Stimulated activated CD4-positive, alpha-beta T cell treated with anti-CD3 and anti-CD28 coated beads, TNF-alpha, amount 100 ng/mL, for 48 hours (primary cell): ENCODE measurements around the gene LDLRAP1.

Source experiments
- DNase-seq, 3 donors: peaks; one replicate each; pipeline ENCODE4 v3.0.0-alpha.2; 2020; ENCODE audit warnings: low read depth in 3 of 3

Gene LDLRAP1

DNA sequence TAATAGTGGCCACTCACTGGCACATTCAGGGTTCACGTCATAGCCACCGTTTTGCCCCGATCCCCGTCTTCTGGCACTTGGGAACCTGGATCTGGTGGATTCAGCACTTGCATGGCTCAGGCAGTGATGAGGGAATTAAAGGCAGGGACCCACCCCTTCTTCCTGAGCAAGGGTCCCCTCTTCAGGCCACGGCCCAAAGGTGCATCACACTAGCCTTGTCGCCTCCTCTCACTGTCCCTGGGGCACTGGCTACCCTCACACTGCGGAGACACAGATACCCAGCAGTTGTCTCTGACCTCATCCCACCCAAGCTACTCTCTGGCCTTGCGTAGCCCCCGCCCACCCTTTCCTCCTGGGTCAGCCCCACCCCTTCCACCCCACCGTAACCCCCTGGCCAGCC is 19.9 kb upstream of the LDLRAP1 start:
- no peak for DNase-seq

DNA sequence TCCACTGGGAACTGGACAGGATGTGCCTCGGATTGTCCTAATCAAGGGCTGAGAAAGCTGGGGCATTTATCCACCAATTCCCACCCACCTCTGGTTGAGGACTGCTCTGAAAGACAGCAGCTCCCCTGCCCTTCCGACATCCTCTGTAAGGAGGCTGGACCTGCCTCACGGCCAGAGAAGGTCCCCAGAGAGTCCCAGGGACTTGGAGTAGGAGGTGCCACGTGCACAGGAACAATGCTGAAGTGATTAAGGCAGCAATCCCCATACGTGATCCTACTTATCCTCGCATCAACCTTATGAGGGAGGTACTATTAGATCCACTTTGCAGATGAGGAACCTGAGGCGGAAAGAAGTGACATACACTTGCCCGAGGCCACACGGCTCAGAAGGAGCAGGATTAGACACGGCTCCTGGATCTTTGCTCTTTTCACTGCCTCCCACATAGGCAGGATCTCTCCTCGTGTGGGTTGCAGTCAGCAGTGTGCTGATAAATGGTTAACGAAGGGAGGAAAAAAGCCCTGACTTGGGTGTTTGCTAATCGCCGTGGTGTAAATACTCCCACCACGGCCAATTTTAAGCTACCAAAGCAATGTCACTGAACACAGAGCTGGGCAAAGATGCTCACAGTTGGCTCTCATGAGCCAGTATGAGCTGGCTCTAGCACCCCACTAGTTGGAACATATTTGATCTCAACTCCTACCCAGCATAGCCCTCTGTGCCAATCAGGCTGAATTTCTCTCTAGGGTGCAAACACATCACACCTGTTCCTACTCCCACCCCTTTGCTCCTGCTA is 18.6 kb upstream of the LDLRAP1 start:
- no peak for DNase-seq

DNA sequence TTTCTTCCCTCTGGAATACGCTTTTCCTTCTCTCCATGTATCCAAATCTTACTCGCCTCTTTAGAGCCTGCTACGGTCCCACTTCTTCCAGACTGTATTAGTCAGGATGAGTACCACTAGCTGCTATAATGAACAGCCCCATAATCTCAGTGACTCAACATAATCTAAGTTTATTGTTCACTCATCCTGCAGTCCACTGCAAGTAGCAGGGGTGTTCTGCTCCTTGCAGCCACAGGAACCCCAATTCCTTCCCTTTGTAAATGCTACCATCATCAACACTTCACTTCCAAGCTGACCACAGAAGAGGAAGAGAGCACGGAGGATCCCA is 18.1 kb upstream of the LDLRAP1 start:
- no peak for DNase-seq

DNA sequence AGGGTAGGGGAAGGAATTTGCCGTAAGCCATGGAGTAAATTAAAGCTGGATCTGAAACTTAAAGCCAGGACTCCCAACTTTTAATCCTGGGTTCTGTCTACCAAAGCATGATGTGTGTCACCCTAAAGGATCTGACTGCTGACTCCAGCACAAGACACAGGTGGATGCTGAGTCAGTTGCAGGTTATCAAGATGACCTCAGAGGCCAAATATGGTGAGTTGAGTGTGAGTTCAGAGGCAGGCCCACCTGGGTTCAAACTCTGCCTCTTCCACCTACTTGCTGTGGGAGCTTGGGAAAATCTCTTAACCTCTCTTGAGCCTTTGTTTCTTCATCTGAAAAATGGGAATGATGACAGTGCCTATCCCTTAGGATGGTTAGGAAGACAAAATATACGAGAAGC is 16.7 kb upstream of the LDLRAP1 start:
- DNase-seq: no peak

DNA sequence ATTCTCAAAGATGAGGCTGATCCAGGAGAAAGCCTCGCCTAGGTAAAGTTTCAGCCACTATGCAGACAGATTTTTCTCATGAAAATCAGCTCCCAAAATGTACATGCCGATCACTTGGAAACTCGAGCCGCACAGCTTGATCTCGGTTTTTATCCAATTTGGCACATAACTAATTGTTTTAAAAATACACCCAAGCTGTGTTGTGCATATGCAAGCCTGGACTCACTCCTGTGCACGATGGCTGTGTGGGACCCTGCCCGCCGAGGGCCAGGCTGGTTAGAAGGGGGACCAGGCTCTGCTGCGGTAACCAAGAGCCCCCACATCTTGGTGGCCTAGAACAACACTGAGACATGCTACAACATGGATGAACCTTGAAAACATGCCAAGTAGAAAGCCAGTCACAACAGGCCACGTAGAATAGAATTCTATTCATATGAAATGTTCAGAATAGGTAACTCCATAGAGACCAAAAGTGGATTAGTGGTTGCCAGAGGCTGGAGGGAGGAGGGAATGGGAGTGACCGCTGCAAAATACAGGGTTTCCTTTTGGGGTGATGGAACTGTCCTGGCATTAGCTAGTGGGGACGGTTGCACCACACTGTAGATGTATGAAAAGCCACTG is 16.1 kb upstream of the LDLRAP1 start:
- no peak for DNase-seq

DNA sequence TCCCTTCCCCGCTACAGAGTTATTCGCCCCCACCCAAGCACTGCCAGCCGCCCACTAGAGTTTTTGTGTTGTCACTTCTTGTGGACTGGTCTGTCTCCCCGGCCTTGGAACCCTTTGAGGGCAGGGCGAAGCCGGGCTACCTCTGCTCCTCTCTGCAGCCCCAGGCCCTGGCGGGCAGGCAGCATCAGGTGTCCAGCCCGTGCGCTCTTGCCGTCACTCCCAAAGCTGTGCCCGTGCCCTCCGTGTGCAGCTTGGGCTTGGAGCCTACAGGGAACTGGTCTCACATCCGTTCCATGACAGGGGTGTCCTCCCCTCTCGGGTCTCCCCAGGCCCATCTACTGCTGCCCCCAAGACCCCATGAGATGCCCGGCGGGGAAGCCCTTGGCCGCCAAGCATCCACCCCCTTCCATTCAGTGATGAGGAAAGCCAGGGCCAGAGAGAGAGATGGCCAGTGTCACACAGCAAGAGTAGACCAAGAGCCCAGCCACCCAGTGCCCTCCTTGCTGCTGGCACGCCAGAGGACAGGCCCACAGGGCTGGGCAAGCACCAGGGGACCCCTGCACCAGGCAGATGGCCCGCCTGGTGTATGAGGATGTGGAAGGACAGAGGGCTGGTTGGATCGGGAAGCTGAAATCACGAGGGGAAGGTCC is 15.3 kb upstream of the LDLRAP1 start:
- DNase-seq: no peak

DNA sequence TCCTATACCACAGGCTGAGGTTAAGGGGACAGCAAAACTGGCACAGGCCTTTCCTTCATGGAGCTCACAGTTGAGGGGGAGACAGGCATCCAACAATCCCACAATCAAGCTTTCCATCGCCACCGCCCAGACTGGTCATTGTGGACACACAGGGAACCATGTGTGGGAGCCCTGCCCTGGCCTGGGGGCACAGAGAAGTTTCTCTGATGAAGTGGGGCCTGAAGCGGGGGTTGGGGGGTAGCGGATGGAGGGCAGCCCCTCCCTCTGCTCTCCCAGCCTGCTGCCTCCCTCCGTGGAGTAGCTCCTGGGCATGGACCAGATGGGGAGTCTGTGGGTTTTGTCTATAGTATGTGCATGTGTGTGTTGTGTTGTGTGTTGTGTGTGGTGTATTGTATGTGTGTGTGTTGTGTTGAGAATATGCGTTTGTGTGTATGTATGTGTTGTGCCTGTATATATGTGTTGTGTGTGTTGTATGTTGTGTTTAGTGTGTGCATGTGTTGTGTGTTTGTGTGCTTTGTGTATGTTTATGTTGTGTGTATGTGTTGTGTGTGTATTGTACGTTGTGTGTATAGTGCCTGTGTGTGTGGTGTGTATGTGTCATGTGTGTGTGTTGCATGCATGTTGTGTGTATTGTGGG is 14.4 kb upstream of the LDLRAP1 start:
- no peak for DNase-seq

DNA sequence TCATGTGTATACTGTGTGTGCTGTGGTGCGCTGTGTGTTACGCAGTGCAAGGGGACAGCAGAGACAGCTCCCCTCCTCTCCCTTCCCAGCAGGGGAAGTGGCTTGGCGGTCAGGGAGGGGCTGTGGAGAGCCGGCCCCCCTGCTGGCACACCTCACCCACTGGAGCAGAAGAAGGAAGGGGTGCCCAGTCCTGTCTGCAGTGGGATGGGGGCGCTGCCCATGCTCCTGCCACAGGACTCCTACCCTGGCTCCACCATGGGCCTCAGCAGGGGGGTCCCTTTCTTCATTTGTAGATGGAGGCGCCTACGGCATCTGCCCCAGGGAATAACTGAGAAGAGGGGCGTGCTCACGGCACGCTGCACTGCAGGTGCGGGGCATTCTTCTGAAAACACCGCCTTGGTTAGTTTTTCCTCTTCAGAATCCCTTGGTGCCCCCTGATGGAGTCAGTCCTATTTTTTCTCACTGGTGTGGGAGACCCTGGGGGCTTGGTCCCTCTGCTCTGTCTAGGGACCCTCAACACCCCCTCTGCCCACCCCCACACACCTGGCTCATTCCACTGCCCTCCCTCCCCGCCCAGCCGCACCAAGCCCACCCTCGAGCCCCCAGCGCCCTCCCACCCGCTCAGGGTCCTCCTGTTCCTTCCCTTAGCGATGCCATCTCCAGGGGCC is 13.8 kb upstream of the LDLRAP1 start:
- DNase-seq: no peak

DNA sequence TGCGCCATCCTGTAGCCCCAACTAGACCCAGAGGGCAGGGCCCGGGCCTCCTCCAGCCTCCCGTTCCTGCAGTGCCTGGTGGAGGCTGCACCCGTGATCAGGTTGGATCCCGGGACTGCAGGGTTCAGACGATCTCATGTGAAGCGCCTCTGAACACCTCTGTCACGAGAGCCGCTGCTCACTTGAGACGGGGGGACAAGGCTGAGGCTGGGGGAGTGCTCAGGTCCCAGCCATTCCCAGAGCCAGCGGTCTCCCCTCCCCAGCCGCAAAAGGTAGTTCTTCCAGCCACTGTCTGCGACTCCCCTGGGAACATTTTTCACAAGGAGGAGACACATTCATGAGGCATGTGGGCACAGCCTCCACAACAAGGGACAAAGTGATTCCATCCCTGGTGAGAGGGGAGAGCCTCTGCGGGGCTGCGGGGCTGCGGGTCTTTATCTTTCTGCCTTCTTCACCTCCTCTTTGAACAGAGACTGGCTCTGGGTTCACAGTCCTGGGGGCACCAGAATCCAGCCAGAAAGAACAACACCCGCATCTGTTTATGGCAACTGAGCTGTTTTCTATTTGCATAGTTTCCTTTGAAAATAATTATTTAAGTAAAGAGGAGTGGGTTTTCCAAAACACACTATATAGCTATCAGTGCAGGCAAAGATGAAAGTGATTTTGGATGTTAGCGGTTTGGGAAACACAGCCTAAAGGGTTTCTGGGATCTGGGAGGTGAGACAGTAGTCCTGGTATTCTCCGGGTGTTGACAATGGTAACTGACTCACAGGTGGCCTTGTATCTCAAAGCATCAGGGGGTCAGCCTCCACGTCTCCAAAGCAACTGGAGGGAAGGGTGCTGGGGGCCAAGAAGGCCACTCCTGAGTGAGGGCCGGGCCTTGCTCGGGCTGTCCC is 13.0 kb upstream of the LDLRAP1 start:
- no peak for DNase-seq

DNA sequence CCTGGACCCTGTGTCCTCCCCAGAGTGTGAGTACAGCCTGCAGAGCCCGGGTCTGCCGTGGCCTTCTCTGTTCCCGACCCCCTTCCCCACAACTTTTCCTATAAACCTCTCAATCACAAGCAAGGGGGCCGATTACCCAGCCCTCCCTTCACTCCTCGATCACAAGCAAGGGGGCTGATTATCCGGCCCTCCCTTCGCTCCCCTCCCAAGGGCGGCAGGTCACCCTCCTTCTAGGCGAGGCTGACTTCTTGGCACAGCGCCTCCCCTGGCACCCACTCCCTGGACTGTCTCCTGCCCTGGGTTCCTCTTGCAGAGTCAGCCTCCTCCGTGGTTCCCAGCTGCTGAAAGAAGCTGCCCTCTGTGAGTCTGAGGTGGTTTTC is 12.3 kb upstream of the LDLRAP1 start:
- no peak for DNase-seq

DNA sequence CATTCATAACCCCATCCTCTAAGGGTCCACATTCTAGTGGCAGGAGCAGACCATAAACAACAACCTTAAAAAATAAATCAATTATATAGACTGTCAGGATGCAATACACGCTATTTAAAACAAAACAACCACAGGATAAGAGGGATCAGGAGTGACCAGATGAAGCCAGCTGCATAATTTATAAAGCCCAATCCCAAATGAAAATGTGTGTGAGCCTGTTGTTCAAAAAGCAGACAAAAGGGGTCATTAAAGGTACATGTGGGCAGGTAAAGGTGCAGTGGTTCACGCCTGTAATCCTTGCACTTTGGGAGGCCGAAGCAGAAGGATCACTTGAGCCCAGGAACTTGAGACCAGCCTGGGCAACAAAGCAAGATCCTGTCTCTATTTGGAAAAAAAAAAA is 10.4 kb upstream of the LDLRAP1 start:
- DNase-seq: no peak

DNA sequence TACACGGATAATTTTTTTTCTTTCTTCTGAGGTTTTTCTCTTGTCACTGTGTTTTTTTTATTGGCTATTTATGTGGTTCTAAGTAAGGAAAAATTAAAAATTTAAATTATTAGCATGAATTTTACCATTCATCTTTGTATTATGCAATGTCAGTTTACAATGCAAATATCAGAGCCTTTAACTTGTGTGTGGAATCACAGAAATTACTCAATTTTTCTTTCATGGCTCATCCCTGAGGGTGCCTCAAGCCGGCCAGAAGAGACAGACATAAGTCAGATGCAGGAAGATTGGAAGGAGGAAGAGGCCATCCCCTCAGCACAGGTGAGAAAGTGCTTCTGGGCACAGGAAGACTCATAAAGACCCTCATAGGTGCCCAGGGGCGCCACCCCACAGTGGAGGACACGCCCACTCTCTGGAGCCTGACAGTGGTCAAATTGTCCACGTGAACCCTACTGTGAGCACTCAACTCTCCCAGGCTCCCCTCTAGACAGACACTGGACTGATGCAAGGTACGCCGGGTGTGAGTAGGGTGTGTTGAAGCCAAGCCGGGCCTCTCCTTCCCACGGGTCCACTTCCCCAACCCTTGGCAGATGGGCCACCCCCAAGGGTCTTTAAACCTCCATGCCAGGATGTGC is 9.5 kb upstream of the LDLRAP1 start:
- no peak for DNase-seq

DNA sequence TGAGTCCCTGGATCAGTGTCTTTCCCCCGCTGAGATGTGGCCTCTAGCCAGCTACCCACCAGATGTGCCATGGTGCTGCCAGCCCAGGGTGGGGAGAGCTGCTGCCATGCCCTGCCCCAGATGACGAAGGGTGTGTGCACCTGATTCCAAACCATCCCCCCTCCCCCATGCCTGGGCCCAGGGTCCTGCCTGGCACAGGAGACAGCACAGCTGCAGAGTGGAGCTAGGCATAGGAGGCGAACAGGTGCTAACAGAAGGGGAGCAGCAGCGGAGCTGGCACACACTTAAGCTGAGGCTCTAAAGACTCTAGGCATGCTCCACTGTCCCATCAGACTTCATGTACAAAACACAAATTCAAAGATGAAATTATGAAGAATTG is 9.0 kb upstream of the LDLRAP1 start:
- DNase-seq: no peak

DNA sequence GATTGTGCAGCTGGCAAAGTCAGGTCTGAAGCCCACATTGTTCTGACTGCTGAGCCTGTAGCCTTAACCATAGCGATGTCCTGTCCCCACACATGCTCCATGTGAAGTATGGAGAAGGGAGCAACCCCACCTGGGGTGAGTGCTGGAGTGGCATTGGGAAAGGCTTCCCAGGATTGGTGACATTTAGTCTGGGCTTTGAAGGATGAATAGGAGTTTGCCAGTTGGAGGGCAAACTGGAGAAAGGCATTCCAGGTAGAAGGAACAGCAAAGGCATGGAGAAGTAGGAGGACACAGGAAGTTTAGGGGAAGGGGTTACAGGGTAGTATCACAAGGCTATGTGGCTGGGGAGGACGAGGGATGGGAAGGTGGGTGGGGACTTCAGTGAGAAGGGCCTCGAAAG is 7.3 kb upstream of the LDLRAP1 start:
- DNase-seq: no peak

DNA sequence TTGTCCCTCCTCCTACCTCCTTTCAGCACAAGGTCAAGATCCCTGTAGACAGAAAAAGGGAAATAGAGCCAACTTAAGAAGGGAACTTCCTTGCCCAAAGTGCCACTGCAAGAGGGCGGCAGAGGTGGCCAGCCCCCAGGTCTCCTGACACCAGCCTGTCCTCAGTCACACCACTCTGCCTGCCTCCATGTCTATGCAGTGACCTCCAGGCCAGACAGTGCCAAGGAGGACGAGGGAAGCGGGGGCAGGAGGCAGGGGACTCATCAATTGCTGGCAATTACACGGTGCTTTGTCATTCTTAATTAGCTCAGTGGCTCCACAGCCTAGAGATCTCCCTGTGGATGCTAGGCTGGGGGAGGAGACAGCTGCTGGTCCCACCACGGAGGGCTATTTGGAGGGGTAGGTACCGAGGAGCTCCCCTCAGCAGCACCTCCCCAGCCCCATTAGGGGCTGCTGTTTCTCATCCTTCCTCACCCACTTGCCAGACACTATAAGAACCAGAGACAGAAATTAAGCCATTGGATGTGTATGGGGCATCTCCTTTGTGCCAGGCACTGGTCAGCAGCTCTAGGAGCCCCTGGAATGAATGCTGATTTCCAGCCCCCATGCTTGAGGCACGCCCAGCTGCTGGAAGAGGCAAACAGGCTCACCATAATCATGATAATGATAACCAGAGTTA is 6.1 kb upstream of the LDLRAP1 start:
- no peak for DNase-seq

DNA sequence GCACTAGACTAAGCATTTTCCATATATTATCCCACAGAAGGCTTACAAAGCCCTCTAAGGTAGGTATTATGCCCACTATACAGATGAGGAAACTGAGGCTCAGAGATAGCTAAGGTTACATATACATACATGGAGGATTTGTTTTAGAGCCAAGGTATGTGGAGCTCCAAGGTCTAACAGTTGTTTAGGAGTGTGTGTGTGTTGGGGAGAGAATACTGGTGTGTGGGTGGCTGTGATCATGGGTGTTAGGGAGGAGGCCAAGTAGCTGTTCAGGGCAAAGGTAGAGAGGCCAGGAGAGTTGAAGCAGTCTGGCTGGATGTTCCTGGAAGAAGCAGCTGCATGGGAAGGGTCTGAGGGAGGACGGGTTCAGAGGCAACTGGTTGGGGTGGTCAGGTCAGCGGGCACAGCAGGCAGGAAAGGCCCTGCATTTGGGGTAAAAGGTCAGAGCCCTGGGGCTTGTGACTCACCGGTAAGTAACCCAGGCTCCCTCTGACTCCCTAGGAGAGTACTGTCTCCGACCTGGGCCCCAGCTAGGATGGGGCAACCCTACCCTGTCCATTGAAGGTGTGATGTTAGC is 5.1 kb upstream of the LDLRAP1 start:
- DNase-seq: no peak

DNA sequence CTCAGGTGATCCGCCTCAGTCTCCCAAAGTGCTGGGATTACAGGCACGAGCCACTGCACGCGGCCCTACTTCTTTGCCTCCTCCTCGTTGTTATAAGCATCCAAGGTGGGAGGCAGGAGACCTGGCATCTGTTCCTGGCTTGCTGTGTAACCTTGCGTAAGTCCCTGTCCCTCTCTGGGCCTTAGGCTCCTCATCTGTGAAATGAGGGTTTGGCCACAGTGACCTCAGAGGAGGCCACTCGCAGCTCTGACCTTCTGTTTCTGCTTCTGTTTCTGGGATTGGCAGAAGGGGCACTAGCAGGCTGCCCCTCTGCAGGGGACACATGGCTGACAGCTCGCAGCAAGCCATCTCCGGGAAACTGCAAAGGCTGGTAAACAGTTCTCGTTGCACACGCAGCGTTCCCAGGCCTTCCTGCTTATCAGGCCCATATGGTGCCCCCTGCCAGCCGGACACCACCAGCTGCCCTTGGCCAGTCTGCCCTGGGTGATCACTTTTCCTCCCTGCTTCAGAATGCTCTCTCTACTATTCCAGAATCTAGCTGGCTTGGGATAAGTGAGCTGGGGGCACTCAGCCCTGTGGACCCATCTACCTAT is 2.6 kb upstream of the LDLRAP1 start:
- no peak for DNase-seq

DNA sequence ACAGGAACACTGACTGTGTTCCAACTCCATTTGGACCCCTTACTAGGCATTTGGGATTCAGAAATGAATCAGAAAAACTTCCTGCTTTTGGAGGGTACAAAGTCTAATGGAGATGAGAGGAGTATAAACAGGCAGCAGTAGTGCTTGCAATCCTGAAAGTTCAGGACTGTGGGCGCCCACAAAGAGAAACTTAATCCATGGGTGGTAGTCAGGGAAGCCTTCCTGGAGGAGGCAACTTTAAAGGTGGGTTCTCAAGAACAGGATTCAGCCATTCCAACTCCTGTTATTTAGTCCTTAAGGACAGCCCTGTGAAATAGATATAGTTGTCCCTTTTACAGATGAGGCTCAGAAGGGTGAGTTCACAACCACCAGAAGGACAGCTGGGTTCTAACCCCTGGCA is 2.0 kb upstream of the LDLRAP1 start:
- no peak for DNase-seq

DNA sequence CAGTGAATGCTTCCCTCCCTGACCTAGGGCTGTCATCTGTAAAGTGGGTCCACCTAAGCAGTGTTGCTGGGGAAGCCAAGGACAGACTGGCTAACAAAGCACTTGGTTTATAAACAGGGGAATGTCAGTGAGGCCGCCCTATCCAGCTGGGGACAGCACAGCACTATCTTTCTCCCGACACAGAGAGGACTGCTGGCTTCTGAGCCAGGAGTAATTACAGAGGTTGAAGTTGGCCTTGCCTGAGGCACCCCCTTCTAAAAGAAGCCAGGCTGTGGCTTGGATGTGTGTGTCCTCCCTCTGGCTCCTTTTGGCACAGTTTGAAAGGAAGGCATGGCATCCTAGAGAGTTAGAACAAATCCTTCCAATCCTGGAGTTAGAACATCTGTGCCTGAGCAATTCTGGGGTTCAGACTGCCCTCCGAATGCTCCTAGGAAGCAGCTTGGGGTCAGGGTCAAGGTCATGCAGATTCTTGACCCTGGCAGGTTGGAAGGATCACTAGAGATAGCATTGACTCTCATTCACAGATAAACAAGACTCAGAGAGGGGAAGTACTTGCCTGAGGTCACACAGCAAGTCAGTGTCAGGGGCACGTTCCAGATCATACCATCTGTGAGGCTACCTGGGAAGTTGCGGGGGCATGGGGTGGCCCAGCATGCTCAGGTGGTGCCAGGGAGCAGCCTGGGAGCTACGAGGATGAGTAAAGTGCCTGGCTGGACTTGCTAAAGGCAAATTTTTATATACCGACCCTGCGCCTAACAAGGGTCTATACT is 1.3 kb upstream of the LDLRAP1 start:
- DNase-seq: no peak
